ENCODE measurements around the gene CHMP1A.
"Not testable (repeated sequence)": the region's sequence is repeated elsewhere in the genome, so short reads cannot be mapped to it uniquely, and the experiment has no call there.

CHMP1A gene

GRCh38 chr16:89657442-89658220 lies at the start of gene CHMP1A, which contains the start of gene SPATA33:
Gene CHMP1A, minus strand, starts transcription at chr16:89657708. Its CDS starts 120 bp downstream, at chr16:89657588.
Gene SPATA33, plus strand, starts transcription at chr16:89657836. Its CDS starts 76 bp downstream, at chr16:89657912.
- peak; percentile 85 for DNase-seq (ENCODE audit: low read depth)

- no peak for DNase-seq (ENCODE audit: low read depth)
Observed at GRCh38 chr16:89706518-89707260, 49.2 kb upstream of the CHMP1A start.

- DNase-seq (ENCODE audit: low read depth) = no peak
Observed at GRCh38 chr16:89705006-89705405, 47.5 kb upstream of the CHMP1A start.

GRCh38 chr16:89704281-89704680 lies 46.8 kb upstream of the CHMP1A start:
- no peak for DNase-seq (ENCODE audit: low read depth)

- DNase-seq (ENCODE audit: low read depth) = peak; percentile 86
Observed at GRCh38 chr16:89701425-89702406, 44.2 kb upstream of the CHMP1A start, which contains the start of gene SPATA2L. Gene SPATA2L, minus strand, starts transcription at chr16:89701705. Its CDS starts 473 bp downstream, at chr16:89701232.

- DNase-seq (ENCODE audit: low read depth) = no peak
Observed at GRCh38 chr16:89700649-89701424, 43.3 kb upstream of the CHMP1A start.

GRCh38 chr16:89700100-89700648 lies 42.7 kb upstream of the CHMP1A start:
- DNase-seq (ENCODE audit: low read depth) = peak; percentile 97

- not testable (repeated sequence) for DNase-seq (ENCODE audit: low read depth)
Observed at GRCh38 chr16:89699629-89700099, 42.2 kb upstream of the CHMP1A start.

GRCh38 chr16:89698717-89699116 lies 41.2 kb upstream of the CHMP1A start:
- not testable (repeated sequence) for DNase-seq (ENCODE audit: low read depth)

- DNase-seq (ENCODE audit: low read depth) = no peak
Observed at GRCh38 chr16:89697616-89698331, 40.3 kb upstream of the CHMP1A start.

GRCh38 chr16:89697161-89697615 lies 39.7 kb upstream of the CHMP1A start:
- DNase-seq (ENCODE audit: low read depth) = no peak

GRCh38 chr16:89696670-89697128 lies 39.2 kb upstream of the CHMP1A start:
- no peak for DNase-seq (ENCODE audit: low read depth)

- DNase-seq (ENCODE audit: low read depth) = no peak
Observed at GRCh38 chr16:89695875-89696669, 38.6 kb upstream of the CHMP1A start.

- no peak for DNase-seq (ENCODE audit: low read depth)
Observed at GRCh38 chr16:89695086-89695874, 37.8 kb upstream of the CHMP1A start.

- not testable (repeated sequence) for DNase-seq (ENCODE audit: low read depth)
Observed at GRCh38 chr16:89694784-89695085, 37.2 kb upstream of the CHMP1A start.

GRCh38 chr16:89693931-89694783 lies 36.6 kb upstream of the CHMP1A start:
- no peak for DNase-seq (ENCODE audit: low read depth)

GRCh38 chr16:89693289-89693731 lies 35.8 kb upstream of the CHMP1A start:
- no peak for DNase-seq (ENCODE audit: low read depth)
